HepG2 (cell line): Measurements from ENCODE around the gene ADI1. TPM values are rescaled to one million over a fixed set of nuclear protein-coding genes. Genes with fewer than 3 reads are reported as not detected.
A peak's percentile ranks its signal among the peaks of the same experiment; 100 is the strongest.

ENCODE experiments used
- FOXM1 ChIP-seq: sonication (generic); formaldehyde crosslinking; IDR thresholded peaks from 2 replicates; pipeline ENCODE4 v1.5.0; 2020; ENCODE audit warnings: missing genetic modification reagents
- GPN1 ChIP-seq: sonication (generic); formaldehyde crosslinking; IDR thresholded peaks from 2 replicates; pipeline ENCODE4 v1.5.1; 2020; ENCODE audit warnings: missing genetic modification reagents, borderline replicate concordance
- HES4 ChIP-seq: sonication (generic); formaldehyde crosslinking; IDR thresholded peaks from 2 replicates; pipeline ENCODE4 v1.9.0; 2021; ENCODE audit warnings: mild to moderate bottlenecking, missing genetic modification reagents, borderline replicate concordance
- NFATC3 ChIP-seq: sonication (generic); formaldehyde crosslinking; IDR thresholded peaks from 2 replicates; pipeline ENCODE4 v1.5.1; 2020; ENCODE audit warnings: mild to moderate bottlenecking, missing genetic modification reagents
- PAX8 ChIP-seq: sonication (generic); formaldehyde crosslinking; IDR thresholded peaks from 2 replicates; pipeline ENCODE4 v1.8.0; 2022; ENCODE audit warnings: mild to moderate bottlenecking, missing genetic modification reagents, borderline replicate concordance
- RFX1 ChIP-seq: fragments of 450-650 bp; IDR thresholded peaks from 2 replicates; pipeline ENCODE4 v1.6.1; 2017
- SAFB2 ChIP-seq: sonication (generic); formaldehyde crosslinking; IDR thresholded peaks from 2 replicates; pipeline ENCODE4 v1.5.1; 2020; ENCODE audit warnings: missing genetic modification reagents, low read depth, mild to moderate bottlenecking, borderline replicate concordance
- SIX1 ChIP-seq: sonication (generic); formaldehyde crosslinking; IDR thresholded peaks from 2 replicates; pipeline ENCODE4 v1.4.0; 2020; ENCODE audit warnings: missing genetic modification reagents, borderline replicate concordance
- SIX4 ChIP-seq: sonication (generic); formaldehyde crosslinking; IDR thresholded peaks from 2 replicates; pipeline ENCODE4 v1.4.0; 2020; ENCODE audit warnings: missing genetic modification reagents
- SMAD1 ChIP-seq: sonication (generic); formaldehyde crosslinking; IDR thresholded peaks from 2 replicates; pipeline ENCODE4 v1.4.0; 2020; ENCODE audit warnings: missing genetic modification reagents, low read depth, mild to moderate bottlenecking, borderline replicate concordance
- SNAI1 ChIP-seq: sonication (generic); formaldehyde crosslinking; IDR thresholded peaks from 2 replicates; pipeline ENCODE4 v1.5.0; 2020; ENCODE audit warnings: mild to moderate bottlenecking, missing genetic modification reagents, borderline replicate concordance
- TGIF2 ChIP-seq: IDR thresholded peaks from 2 replicates; pipeline ENCODE4 v1.6.1; 2016; ENCODE audit warnings: control low read depth, missing compliant biosample characterization
- ZBTB38 ChIP-seq: sonication (generic); formaldehyde crosslinking; IDR thresholded peaks from 2 replicates; pipeline ENCODE4 v1.5.1; 2020; ENCODE audit warnings: mild to moderate bottlenecking, missing genetic modification reagents
- ZNF160 ChIP-seq: sonication (generic); formaldehyde crosslinking; IDR thresholded peaks from 2 replicates; pipeline ENCODE4 v1.8.0; 2022; ENCODE audit warnings: mild to moderate bottlenecking, inconsistent platforms, missing genetic modification reagents
- ZNF230 ChIP-seq: sonication (generic); formaldehyde crosslinking; IDR thresholded peaks from 2 replicates; pipeline ENCODE4 v1.4.0; 2020; ENCODE audit warnings: mild to moderate bottlenecking, missing genetic modification reagents
- ZNF446 ChIP-seq: sonication (generic); formaldehyde crosslinking; IDR thresholded peaks from 2 replicates; pipeline ENCODE4 v1.5.0; 2020; ENCODE audit warnings: mild to moderate bottlenecking, missing genetic modification reagents
- ZNF543 ChIP-seq: sonication (generic); formaldehyde crosslinking; IDR thresholded peaks from 2 replicates; pipeline ENCODE4 v1.4.0; 2020; ENCODE audit warnings: mild to moderate bottlenecking, missing genetic modification reagents
- ZNF557 ChIP-seq: sonication (generic); formaldehyde crosslinking; IDR thresholded peaks from 2 replicates; pipeline ENCODE4 v1.4.0; 2020; ENCODE audit warnings: missing genetic modification reagents
- ZNF724P ChIP-seq: sonication (generic); formaldehyde crosslinking; IDR thresholded peaks from 2 replicates; pipeline ENCODE4 v1.8.0; 2022; ENCODE audit warnings: missing genetic modification reagents, borderline replicate concordance
- polyA plus RNA-seq, 8 experiments: library from polyadenylated mRNA; depleted of rRNA in 3 of 8; stranded (reverse) in 7 of 8; unstranded in 1 of 8; fragments of >200 nt; fragmentation: Illumina TruSeq in 4 of 8; extraction: Trizol in 4 of 8; gene quantifications; 2 replicates each; pipeline versions ENCODE4 v1.2.1 to v1.2.3, GENCODE V29; 2011 to 2016; ENCODE audit warnings: low read depth in 4 of 8, missing spikeins in 1 of 8, mixed read lengths in 1 of 8; ENCODE audit not compliant: insufficient read depth in 1 of 8
- total RNA-seq, 5 experiments: library from RNA; depleted of rRNA; stranded (reverse); fragments of >200 nt; fragmentation: Illumina TruSeq; extraction: Trizol; gene quantifications; 2 replicates each; pipeline ENCODE4 v1.2.3, GENCODE V29; 2016; ENCODE audit warnings: low read depth in 1 of 5
- TF ChIP-seq, protein P1 (sequence below): sonication (generic); formaldehyde crosslinking; IDR thresholded peaks from 2 replicates; pipeline ENCODE4 v1.5.1; 2020; ENCODE audit warnings: mild to moderate bottlenecking, missing genetic modification reagents, borderline replicate concordance
- TF ChIP-seq, protein P2 (sequence below): IDR thresholded peaks from 2 replicates; pipeline ENCODE4 v1.6.1; 2016

Gene ADI1
- total and polyA plus RNA-seq, 2 of the 13 experiments (the other 11 are each of a cell fraction or from before 2014, with no cell fraction given), result 28.7 to 123 TPM

DNA sequence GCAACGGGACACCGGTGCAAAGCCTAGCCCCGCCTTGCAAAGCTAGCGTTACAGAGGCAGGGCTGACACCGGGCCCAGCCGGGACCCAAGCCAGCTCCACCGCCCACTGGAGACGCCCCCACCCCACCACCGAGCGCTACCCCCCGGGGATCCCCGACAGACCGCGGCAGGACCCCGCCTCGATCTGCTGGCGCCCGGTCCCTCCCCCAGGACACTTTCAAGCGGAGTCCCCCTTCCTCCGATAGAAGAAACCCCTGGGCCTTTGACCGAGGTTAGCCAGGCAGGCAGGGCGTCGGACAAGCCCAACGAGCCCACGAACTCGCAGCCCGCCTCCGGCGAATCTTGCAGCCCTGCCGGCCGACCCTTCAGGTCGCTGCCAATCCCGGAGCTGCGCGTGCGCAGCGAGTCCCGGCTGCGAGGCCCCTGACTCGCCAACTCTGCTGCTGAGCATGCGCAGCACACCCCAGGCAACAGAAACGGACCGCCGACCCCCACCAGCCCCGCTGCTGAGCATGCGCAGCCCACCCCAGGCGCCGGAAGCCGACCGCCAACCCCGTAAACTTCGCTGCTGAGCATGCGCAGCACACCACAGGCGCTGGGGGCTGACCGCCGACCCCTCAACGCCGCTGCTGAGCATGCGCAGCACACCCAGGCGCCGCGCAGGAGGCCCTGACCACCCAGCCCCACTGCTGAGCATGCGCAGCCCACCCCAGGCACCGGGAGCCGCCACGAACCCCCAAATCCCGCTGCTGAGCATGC is 656 bp downstream of the ADI1 start (continued):
- TF ChIP-seq ZNF557 (CRISPR knock-in tag) (0 out of 2 replicates have a peak, but pooled peaks have one; percentile 55), HES4 (CRISPR knock-in tag) (peak; percentile 54; the same call in 1 of the 2 replicates), RFX1 (no peak), ZBTB38 (CRISPR knock-in tag) (no peak), NFATC3 (CRISPR knock-in tag) (no peak), ZNF543 (no peak; the same call in 1 of the 2 replicates), SNAI1 (peak; percentile 33; the same call in 1 of the 2 replicates), ZNF724P (CRISPR knock-in tag) (no peak), FOXM1 (CRISPR knock-in tag) (no peak), PAX8 (CRISPR knock-in tag) (peak; percentile 23; the same call in 1 of the 2 replicates), ZNF160 (CRISPR knock-in tag) (peak; percentile 71), GPN1 (CRISPR knock-in tag) (no peak), SAFB2 (0 out of 2 replicates have a peak, but pooled peaks have one; percentile 12), TGIF2 (CRISPR knock-in tag) (0 out of 2 replicates have a peak, but pooled peaks have one; percentile 13), ZNF446 (no peak), SIX4 (CRISPR knock-in tag) (no peak), SIX1 (CRISPR knock-in tag) (no peak), ZNF230 (CRISPR knock-in tag) (no peak), SMAD1 (CRISPR knock-in tag) (no peak; the same call in none of the 2 replicates)
- TF ChIP-seq, protein P1, sequence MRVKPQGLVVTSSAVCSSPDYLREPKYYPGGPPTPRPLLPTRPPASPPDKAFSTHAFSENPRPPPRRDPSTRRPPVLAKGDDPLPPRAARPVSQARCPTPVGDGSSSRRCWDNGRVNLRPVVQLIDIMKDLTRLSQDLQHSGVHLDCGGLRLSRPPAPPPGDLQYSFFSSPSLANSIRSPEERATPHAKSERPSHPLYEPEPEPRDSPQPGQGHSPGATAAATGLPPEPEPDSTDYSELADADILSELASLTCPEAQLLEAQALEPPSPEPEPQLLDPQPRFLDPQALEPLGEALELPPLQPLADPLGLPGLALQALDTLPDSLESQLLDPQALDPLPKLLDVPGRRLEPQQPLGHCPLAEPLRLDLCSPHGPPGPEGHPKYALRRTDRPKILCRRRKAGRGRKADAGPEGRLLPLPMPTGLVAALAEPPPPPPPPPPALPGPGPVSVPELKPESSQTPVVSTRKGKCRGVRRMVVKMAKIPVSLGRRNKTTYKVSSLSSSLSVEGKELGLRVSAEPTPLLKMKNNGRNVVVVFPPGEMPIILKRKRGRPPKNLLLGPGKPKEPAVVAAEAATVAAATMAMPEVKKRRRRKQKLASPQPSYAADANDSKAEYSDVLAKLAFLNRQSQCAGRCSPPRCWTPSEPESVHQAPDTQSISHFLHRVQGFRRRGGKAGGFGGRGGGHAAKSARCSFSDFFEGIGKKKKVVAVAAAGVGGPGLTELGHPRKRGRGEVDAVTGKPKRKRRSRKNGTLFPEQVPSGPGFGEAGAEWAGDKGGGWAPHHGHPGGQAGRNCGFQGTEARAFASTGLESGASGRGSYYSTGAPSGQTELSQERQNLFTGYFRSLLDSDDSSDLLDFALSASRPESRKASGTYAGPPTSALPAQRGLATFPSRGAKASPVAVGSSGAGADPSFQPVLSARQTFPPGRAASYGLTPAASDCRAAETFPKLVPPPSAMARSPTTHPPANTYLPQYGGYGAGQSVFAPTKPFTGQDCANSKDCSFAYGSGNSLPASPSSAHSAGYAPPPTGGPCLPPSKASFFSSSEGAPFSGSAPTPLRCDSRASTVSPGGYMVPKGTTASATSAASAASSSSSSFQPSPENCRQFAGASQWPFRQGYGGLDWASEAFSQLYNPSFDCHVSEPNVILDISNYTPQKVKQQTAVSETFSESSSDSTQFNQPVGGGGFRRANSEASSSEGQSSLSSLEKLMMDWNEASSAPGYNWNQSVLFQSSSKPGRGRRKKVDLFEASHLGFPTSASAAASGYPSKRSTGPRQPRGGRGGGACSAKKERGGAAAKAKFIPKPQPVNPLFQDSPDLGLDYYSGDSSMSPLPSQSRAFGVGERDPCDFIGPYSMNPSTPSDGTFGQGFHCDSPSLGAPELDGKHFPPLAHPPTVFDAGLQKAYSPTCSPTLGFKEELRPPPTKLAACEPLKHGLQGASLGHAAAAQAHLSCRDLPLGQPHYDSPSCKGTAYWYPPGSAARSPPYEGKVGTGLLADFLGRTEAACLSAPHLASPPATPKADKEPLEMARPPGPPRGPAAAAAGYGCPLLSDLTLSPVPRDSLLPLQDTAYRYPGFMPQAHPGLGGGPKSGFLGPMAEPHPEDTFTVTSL (CRISPR knock-in tag), result no peak
- TF ChIP-seq, protein P2, sequence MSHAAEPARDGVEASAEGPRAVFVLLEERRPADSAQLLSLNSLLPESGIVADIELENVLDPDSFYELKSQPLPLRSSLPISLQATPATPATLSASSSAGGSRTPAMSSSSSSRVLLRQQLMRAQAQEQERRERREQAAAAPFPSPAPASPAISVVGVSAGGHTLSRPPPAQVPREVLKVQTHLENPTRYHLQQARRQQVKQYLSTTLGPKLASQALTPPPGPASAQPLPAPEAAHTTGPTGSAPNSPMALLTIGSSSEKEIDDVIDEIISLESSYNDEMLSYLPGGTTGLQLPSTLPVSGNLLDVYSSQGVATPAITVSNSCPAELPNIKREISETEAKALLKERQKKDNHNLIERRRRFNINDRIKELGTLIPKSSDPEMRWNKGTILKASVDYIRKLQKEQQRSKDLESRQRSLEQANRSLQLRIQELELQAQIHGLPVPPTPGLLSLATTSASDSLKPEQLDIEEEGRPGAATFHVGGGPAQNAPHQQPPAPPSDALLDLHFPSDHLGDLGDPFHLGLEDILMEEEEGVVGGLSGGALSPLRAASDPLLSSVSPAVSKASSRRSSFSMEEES (CRISPR knock-in tag), result no peak
